ENCODE measurements around the gene MAD1L1.

Gene MAD1L1

GRCh38 chr7:1963575-1963974 lies 269.2 kb downstream of the MAD1L1 start:
- DNase-seq, result no peak

GRCh38 chr7:1961701-1962276 lies 271.0 kb downstream of the MAD1L1 start:
- DNase-seq, result peak; percentile 55

- DNase-seq, result no peak
These were observed 273.4 kb downstream of the MAD1L1 start for GRCh38 chr7:1959305-1959704.

- no peak for DNase-seq
These were observed 275.1 kb downstream of the MAD1L1 start for GRCh38 chr7:1957471-1958225.

GRCh38 chr7:1956611-1957470 lies 275.9 kb downstream of the MAD1L1 start:
- DNase-seq, result no peak

- DNase-seq, result no peak
These were observed 276.6 kb downstream of the MAD1L1 start for GRCh38 chr7:1956141-1956540.

GRCh38 chr7:1954366-1955004 lies 278.3 kb downstream of the MAD1L1 start:
- DNase-seq, result no peak

- no peak for DNase-seq
These were observed 279.2 kb downstream of the MAD1L1 start for GRCh38 chr7:1953199-1954190.

- no peak for DNase-seq
These were observed 280.0 kb downstream of the MAD1L1 start for GRCh38 chr7:1952781-1953180.

- DNase-seq, result no peak
These were observed 280.5 kb downstream of the MAD1L1 start for GRCh38 chr7:1952169-1952760.

- no peak for DNase-seq
These were observed 281.1 kb downstream of the MAD1L1 start for GRCh38 chr7:1951600-1951999.

GRCh38 chr7:1951159-1951536 lies 281.6 kb downstream of the MAD1L1 start:
- DNase-seq, result no peak

- DNase-seq, result no peak
These were observed 282.1 kb downstream of the MAD1L1 start for GRCh38 chr7:1950452-1951158.

GRCh38 chr7:1950066-1950451 lies 282.7 kb downstream of the MAD1L1 start:
- DNase-seq, result no peak

GRCh38 chr7:1949681-1950055 lies 283.1 kb downstream of the MAD1L1 start:
- DNase-seq, result no peak

GRCh38 chr7:1948887-1949680 lies 283.7 kb downstream of the MAD1L1 start:
- DNase-seq, result no peak

- no peak for DNase-seq
These were observed 284.4 kb downstream of the MAD1L1 start for GRCh38 chr7:1948301-1948796.

GRCh38 chr7:1947586-1948217 lies 285.0 kb downstream of the MAD1L1 start:
- no peak for DNase-seq

- no peak for DNase-seq
These were observed 285.8 kb downstream of the MAD1L1 start for GRCh38 chr7:1946773-1947450.

All from activated T-cell treated with anti-CD3 and anti-CD28 coated beads, Interleukin-2, amount 50 U/mL, for 1 hour (primary cell).